ENCODE data around the gene ABCA13.

ABCA13 gene

DNA sequence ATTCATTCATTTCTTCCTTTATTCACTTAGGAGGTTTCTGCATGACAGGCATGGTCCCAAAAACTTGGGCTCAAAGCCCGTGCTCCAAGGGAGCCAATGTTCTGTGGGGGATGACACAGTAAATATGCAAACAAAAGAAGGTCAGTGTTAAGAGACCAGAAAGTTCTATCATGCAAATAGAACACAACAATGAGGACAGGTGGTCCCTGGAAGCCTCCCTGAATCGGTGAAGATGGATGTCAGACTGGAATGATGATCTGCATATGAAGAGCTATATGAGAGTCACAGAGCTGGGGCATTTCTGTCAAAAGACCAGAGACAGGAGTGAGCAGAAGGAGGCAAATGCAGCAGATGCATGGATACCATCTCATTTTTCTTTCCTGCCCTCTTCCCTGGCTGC lies 129.0 kb downstream of the ABCA13 start:
- DNase-seq: no peak

DNA sequence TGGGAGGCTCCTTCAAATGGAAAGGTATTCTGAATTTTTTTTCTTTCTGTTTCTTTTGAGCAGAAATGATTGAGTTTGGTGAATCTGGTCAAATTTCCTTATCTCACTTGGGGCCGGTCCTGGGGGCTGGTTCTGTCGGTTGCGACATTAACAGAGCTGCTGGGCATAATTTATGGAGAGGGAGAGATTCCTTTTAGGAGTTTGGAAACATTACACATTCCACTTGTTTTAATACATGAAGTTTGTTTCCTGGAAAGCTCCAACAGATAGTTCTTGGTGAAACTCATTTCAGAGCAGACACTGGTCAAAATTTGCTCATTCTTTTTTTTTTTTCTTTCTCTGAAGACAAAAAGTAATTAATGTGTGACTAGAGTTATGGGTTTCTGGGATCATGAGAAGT lies 129.9 kb downstream of the ABCA13 start:
- peak; percentile 11 for DNase-seq

DNA sequence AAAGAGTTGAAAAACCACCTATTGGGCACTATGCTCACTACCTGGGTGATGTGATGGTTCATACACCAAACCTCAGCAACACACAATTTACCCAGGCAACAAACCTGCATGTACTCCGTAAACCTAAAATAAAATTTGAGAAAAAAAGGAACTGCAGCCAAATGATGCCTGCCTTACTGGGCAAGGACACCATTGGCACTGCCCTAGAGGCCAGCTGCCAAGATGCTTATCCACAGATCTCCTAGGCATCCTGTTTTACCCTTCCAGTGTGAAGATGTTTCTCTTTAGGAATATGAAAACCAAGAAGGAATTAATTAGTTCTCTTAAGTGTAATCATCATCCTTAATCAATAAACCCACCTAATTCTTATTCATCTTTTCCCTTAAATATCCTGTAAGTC lies 133.4 kb downstream of the ABCA13 start:
- no peak for DNase-seq

DNA sequence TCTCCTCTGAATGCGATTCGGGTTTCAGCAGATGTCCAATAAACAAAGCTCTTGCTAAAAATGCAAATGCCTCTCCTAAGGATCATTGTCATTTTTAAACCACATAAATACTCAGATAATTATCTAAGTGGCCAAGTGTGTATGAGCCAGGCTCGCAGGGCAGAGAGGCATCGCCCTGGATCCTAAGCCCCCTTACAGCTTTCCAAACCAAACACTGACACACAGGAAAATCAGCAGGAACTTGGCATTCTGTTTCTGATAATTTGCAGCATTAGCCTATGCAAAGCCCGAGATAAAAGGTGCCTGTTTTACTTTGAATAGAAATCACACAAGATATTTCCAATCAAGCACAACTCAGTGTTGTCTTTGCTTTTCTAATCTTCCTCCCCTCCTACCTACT lies 134.4 kb downstream of the ABCA13 start:
- no peak for DNase-seq

DNA sequence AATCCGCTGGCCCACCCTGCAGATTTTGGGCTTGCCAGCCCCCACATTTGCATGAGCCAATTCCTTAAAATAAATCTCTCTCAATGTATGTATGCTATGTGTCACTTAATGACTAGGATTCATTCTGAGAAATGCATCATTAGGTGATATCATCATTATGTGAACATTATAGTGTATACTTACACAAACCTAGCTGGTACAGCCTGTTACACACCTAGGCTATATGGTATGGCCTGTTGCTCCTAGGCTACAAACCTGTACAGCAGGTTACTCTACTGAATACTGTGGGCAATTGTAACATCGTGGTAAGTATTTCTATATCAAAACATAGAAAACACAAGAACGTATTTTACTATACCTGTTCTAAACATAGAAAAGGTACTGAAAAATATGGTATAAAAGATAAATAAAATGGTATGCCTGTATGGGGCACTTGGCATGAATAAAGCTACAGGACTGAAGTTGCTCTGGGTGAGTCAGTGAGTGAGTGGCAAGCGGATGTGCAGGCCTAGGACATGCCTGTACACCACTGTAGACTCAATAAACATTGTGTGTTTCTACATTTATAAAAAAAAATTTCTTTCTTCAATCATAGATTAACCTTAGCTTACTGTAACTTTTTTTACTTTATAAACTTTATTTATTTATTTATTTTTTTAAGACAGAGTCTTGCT lies 135.9 kb downstream of the ABCA13 start:
- DNase-seq: no peak

DNA sequence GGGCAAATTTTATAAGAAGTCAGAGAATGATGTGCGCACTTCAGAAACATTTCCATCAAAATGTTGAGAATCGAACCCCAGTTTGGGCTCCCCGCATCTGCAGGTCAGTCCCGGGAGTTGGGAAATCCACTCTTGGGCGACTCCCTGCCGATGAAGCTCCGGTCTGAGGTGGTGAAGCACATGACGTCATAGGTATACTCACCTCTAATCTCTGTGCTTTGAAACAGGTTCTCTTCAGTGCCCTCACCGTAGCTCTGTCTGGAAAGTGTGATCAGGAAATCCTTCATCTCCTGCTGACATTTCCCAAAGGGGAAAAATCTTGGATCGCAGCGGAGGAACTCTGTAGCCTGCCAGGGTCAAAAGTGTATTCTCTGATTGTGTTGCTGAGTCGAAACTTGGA lies 138.5 kb downstream of the ABCA13 start:
- DNase-seq: no peak

DNA sequence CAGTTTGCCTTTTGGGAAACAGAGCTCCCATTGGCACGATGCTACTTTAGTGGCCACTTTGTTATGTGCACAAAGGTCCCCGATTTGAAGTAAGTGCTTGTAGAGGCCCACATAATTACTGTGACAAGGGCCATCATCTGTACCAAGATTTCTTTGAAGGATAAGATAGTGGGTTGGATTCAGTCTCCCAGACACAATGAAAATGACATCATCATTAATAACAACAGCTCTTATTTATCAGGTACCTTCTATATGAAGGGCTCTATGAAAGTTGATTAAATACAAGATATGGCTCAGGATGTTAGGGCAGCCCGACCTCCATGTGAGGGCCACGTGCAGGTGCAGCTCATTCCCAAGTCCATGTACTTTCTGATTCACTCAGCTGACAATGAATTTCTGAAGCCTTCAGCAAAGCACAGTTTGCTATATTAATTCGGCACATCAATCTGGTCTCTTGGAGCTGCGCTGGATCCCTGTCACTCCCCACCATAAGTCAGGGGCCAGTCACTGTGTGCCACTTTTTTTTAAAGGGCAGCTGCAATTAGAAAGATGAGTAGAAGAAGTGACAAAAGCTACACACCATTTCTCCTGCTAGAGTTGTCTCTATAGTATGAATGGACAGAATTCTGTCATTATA lies 140.3 kb downstream of the ABCA13 start:
- DNase-seq: no peak

DNA sequence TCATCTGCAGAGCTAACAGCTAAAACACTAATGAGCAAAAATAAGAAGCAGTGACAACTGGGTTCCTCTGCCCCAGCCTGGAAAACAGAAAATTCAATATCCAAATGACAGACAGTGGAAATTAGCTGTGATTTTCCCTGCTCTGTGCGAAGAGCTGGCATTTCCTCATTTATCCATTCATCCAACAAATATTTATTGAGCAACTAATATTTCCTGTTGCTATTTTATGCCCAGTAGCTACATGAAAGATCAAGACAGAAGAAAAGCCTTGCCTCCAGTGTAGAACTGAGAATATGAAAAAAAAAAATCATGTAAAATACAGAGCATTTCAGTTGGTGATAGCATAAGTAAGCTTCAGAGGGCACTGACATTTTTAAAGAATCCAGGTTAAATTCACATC lies 140.9 kb downstream of the ABCA13 start:
- no peak for DNase-seq

DNA sequence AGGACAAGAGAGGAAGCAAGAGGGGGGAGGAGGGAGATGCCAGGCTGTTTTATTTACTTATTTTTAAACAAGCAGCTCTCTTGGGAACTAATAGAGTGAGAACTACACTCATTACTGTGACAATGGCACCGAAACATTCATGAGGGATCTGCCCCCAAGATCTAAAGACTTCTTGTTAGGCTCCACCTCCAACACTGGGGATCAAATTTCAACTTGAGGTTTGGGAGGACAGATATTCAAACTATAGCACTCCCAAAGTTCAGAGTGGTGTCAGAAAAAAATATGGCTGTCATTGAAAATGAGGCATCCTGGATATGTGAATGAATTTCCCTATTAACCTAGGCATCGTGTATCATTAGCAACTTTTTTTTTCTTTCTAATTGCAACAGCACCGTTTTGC lies 145.5 kb downstream of the ABCA13 start:
- DNase-seq: no peak

DNA sequence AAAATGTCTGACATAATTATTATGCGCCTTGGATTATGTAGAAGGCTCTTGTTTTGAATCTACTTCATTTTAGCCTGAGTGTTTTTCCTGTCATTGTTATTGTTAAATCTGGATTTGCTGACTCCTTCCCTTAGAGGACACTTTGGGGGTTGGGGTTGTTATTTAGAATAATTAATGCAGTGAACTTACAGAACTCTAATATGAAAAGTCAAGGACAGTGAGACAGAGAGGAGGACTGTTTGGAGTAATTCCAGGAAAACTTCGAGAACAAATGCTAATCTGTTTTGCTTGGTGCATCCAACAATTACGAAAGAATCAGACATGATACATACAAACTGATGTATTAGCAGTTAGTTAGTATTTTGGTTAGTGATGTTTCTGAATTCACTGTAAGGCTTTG lies 146.1 kb downstream of the ABCA13 start:
- no peak for DNase-seq

DNA sequence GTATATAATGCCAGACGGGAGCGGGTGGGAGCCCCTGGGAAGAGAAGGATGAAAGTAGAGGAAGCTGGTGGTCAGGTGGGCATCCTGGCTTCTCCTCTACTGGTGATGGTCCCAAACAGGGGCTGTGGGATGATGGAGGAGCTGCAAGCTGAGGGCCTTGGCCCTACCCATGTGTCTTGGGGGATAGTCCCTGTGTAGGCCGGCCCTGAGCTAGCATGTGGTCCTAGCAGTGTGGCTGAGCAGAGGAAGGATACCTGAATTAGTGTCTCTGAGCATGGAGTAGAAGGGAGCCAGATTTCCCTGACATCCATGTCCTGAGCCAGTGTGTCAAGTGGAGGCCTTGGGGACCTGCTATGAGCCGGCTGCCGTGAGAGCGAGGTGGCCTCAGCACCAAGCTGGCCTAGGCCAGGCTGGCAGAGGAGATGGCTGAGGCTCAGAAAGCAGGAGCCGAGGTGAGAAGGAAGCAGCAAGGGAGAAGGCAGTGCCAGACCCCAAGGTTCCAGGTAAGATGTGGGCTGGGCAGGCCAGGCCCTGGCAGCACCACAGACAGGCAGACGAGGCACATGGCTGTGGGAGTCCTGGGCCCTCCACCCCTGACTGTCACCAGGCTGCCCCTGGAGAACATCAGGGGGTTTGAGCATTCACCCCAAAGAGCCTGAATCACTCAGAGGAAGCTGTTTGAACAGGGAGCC lies 150.2 kb downstream of the ABCA13 start:
- no peak for DNase-seq

DNA sequence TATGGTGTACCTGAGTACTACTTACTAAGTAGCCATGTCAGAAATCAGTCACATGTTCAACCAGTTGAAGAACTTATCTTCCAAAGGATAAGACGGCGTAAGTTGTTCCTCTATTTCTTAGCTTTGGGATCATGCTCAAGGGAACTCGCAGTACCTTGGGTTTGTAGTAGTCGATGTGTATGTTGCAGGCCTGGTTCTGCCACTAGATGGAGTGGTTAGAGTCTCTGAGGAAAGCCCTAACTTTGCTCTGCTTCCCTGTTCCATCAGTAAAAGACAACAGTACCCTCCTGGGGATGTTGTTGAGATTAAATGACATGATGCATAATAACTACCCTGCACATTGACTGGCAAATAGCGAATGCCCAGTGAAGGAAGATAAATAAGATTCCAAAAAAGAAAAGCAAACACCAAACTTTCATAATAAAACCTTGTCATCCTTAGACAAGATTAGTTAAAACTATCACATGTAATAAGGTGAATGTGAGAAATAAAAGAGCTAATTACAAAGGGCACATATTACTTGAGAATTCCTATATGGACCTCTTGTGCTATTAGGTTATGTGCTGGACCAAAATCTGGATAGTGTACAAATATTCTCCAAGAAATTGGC lies 165.9 kb downstream of the ABCA13 start:
- no peak for DNase-seq

DNA sequence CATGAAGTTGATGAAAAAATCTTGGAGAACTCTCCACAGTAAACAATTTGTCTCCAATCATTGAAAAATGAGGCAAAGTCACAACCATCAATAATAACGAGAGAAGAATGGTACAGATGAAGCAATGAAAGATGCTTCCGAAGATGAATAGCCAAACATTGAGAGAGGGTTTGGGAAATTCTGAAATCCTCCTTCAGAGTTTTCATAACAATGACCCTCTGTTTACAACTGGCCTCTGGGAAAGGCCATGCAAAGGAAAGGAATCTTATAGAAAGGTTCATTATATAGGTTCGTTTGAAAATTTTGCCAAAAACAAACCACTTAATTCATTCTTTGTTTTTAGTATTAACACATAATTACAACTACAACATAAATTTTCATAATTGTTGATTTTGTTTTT lies 166.5 kb downstream of the ABCA13 start:
- DNase-seq: no peak

DNA sequence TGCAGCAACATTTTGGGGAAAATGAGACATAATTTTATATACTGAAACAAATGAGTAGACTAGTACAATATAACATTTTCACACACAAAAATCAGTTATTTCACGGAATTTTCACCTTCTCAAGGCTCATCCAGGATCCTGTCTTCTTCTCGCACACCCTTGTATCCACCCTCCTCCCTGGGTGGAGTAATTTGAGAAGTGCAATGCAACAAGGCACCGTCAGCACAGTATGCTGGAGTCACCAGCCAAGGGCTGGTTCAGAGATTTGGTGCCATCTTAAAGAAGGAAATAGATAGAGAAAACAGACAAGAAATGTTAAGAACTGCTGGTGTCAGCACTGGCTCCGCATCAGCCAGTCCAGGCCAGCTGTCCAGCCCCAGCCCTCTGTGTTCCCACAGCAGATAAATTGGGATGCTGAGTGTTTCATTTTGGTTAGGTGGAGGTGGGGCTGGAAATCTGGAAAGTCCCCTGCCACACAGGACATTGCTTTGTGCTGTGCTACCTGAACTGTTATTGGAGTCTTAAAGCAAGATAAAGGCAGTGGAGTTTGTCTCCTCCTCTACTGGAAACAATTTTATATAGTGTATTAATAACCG lies 176.1 kb downstream of the ABCA13 start:
- no peak for DNase-seq

DNA sequence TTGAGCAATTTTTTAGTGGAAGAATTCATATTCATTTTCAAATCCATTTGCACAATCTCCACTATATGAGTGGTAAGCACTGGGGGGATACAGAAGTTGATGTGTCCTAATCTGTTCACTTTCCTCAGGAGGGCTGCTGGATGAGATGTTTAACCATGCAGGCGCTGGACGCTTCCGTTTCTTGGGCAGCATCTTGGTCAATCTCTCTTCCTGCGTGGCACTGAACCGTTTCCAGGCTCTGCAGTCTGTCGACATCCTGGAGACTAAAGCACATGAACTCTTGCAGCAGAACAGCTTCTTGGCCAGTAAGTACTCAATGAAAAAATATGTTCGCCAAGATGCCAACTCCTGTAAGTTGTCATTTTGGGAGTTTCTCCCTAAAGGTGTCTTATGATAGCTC lies 179.3 kb downstream of the ABCA13 start:
- no peak for DNase-seq

DNA sequence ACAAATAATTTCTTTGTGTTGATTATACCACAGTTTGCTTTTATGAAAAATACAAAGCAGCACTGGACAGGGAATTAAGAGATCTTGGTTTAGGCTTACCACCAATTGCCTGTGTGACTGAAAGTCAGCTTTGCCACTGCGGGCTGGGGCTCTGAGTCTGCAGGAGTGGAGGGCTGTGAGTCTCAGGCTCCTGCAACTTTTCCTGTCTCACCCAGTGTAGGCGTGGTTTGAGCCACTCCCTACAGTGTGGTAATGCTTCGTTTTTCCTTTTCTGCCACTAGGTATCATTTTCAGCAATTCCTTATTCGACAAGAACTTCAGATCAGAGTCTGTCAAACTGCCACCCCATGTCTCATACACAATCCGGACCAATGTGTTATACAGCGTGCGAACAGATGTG lies 180.6 kb downstream of the ABCA13 start:
- no peak for DNase-seq

DNA sequence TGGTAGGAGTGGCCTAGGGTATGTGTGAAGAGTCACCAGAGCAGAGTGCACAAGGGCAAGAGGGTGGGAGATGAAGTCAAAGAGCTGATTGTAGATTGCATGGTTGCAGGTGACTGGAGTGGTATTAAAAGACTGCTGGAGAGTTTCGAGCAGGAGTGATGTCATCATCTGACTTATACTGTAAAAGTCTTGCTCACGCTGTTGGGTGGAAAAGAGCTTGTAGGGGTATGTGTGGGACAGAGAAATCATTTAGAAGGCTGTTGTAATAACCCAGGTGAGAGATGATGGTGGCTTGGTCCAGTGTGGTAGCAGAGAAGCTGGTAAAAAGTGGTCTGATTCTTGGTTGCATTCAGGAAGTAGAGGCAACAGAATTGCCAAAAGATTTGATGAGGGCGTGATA lies 184.1 kb downstream of the ABCA13 start:
- no peak for DNase-seq

DNA sequence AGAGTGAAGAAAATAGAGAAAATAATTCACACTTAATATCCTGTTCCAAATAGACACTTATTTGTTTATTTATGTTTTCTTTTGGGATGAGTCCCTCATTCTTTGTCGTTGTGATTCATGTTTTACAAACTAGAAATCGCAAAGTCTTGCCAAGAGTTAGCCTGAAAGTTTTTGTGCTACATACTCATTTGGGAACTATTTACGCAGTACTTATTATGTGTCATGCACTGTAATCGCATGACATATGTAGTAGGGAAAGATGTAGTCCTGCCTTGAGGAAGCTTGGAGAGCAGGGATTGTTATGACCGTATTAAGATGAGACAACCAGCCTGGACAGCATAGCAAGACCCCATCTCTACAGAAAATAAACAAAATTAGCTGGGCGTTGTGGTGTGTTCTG lies 189.3 kb downstream of the ABCA13 start:
- no peak for DNase-seq

DNA sequence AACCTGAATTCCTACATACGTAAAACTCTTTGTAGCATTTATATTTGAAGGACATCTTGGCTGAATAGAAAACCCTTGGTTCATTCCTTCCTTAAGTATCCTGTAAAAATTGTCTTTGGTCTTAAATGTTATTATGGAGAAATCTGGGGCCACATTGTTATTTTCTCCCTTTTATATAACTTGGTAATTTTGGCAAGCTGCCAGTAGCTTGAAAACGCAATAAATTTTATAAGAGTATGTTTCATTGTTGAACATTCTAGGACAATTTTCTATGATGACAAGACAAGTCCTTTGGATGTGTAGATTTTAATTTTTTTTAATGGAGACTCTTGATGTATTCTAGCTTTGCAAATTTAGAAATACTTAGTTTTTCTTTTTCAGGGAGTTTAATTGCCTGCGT lies 191.9 kb downstream of the ABCA13 start:
- DNase-seq: no peak

DNA sequence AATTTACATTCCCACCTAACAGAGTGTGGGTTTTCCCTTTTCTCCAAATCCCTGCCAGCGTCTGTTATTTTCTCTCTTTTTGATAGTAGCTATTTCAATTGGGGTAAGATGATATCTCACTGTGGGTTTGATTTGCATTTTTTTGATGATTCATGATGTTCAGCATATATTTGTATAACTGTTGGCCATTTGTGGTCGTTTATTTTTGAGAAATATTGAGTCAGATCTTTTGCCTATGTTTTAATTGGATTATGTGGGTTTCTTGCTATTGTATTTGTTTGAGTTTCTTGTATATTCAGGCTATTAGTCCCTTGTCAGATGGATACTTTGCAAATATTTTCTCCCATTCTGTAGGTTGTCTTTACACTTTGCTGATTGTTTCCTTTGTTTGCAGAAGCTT lies 193.8 kb downstream of the ABCA13 start:
- no peak for DNase-seq

DNA sequence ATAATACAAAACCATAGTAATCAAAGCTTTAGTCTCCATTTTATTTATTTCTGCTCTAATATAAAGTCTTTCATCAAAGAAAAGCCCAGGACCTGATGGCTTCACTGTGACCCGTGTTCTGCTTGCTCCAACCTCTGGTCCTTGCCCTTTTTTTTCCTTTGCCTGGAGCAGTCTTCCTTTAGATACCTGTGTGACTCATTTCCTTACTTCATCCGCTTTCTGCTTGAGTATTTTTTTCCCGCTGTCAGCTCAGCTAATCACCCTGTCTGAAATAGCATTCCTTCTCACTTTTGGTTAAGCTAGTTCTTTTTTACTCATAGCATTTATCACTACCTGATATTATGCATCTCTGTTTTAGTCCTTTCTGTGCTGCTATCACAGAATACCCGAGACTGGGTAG lies 194.8 kb downstream of the ABCA13 start:
- no peak for DNase-seq

DNA sequence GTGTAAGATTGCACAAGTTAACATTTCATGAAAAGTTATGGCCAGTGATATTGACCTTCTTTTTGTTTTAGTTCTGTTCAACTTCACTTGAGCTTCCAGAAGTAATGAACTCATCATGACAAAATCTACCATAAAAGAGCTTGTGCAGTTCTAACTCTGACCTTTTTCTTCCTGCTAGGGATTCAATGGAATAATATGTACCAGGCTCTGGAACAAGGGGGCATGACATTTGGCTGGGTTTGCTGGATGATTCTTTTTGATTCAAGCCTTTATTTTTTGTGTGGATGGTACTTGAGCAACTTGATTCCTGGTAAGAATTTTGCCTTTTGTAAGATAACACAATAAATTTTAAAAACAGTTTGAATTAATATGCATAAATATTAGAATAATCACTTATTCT lies 205.0 kb downstream of the ABCA13 start:
- DNase-seq: no peak

DNA sequence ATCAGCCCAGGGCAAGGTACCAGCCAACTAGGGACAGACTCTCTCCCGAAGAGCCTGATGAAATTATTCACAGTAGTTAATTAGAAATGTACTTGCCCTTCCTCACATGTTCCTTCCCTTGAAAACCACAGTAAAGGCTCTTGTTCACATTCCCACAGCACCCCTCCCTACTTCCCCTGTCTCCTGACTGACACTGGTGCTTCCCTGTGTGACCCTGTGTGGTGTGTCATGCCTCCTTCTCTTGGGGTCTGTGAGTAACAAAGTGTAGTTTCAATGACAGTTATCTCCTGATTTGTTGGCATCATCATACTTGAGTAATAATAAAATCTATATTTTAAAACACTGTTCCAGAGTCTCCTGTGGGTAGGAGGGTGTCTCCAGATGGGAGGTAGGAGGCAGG lies 209.7 kb downstream of the ABCA13 start:
- no peak for DNase-seq

DNA sequence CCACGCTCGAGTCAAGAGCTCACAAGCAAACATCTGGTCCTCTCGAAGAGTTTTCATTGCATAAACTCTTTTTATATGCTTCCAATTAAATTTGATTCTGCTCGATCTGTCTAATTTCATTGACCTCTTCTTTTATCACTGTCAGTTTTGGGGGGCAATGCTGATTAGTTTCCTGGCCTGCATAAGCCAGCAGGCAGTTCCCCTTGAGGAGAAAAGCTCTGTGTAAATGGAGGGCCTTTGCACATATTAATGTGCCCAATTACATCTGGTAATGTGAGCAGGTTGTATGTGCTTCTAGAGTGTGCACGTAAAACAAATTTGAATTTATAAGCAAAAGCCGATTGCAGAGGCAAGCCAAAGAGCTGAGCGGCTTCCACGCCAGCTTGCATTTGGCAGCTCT lies 210.3 kb downstream of the ABCA13 start:
- no peak for DNase-seq

Data from fibroblast of skin of right quadriceps (primary cell).